OCI-LY1 (cell line): ENCODE results near the gene S100A1.

Experiments used
- H2AFZ ChIP-seq: fragments of 200-600 bp; sonication (generic), shearing (Covaris generic); 2 replicates; pipeline ENCODE4 v1.6.0; 2014; ENCODE audit warnings: antibody characterized with exemption, mild to moderate bottlenecking, low read length
- H3F3A ChIP-seq: fragments of 200-600 bp; sonication (generic), shearing (Covaris generic); 2 replicates; pipeline ENCODE4 v1.6.0; 2014; ENCODE audit warnings: mild to moderate bottlenecking, antibody characterized with exemption, low read length, moderate library complexity; ENCODE audit not compliant: insufficient read depth
- H3K27ac ChIP-seq: fragments of 200-600 bp; sonication (generic); 2 replicates; pipeline ENCODE4 v1.5.1; 2014; ENCODE audit warnings: low read length, mixed run types, mild to moderate bottlenecking, low read depth; ENCODE audit not compliant: poor library complexity, severe bottlenecking
- H3K27me3 ChIP-seq: fragments of 200-600 bp; sonication (generic); 2 replicates; pipeline ENCODE4 v1.6.0; 2014; ENCODE audit warnings: antibody characterized with exemption, mild to moderate bottlenecking, low read length, moderate library complexity; ENCODE audit not compliant: insufficient read depth
- H3K36me3 ChIP-seq: fragments of 200-600 bp; sonication (generic); 2 replicates; pipeline ENCODE4 v1.6.1; 2014; ENCODE audit warnings: mild to moderate bottlenecking, antibody characterized with exemption, low read length, moderate library complexity, mixed read lengths; ENCODE audit not compliant: insufficient read depth
- H3K4me1 ChIP-seq: fragments of 200-600 bp; sonication (generic); 2 replicates; pipeline ENCODE4 v1.5.1; 2014; ENCODE audit warnings: mild to moderate bottlenecking, low read length, moderate library complexity; ENCODE audit not compliant: insufficient read depth, severe bottlenecking
- H3K4me2 ChIP-seq: fragments of 200-600 bp; sonication (generic), shearing (Covaris generic); 2 replicates; pipeline ENCODE4 v1.6.1; 2014; ENCODE audit warnings: low read length
- H3K4me3 ChIP-seq: fragments of 200-600 bp; sonication (generic); 2 replicates; pipeline ENCODE4 v1.5.1; 2014; ENCODE audit warnings: low read length, low read depth, mild to moderate bottlenecking, mixed read lengths; ENCODE audit not compliant: poor library complexity, severe bottlenecking
- H3K79me2 ChIP-seq: fragments of 200-600 bp; shearing (Covaris generic); 2 replicates; pipeline ENCODE4 v1.6.1; 2016; ENCODE audit warnings: mixed run types, low read length, mixed read lengths; ENCODE audit not compliant: insufficient read depth
- H3K9ac ChIP-seq: fragments of 200-600 bp; sonication (generic), shearing (Covaris generic); 2 replicates; pipeline ENCODE4 v1.6.1; 2014; ENCODE audit warnings: mild to moderate bottlenecking, low read length, mixed read lengths
- H3K9me2 ChIP-seq: fragments of 200-600 bp; sonication (generic), shearing (Covaris generic); 2 replicates; pipeline ENCODE4 v1.6.1; 2014; ENCODE audit warnings: low read depth, mild to moderate bottlenecking, low read length, mixed read lengths
- H3K9me3 ChIP-seq: fragments of 200-600 bp; shearing (Covaris generic); 2 replicates; pipeline ENCODE4 v1.6.1; 2014; ENCODE audit warnings: low read length, mixed read lengths
- H4K20me1 ChIP-seq: fragments of 200-600 bp; sonication (generic), shearing (Covaris generic); 2 replicates; pipeline ENCODE4 v1.6.0; 2016; ENCODE audit warnings: mild to moderate bottlenecking, low read length; ENCODE audit not compliant: insufficient read depth
- CTCF ChIP-seq: fragments of 200-600 bp; sonication (generic), shearing (Covaris generic); IDR thresholded peaks from 2 replicates; pipeline ENCODE4 v1.5.1; 2017; ENCODE audit warnings: mild to moderate bottlenecking, antibody characterized with exemption, low read length, moderate library complexity, mixed read lengths
- EZH2 ChIP-seq: fragments of 200-600 bp; sonication (generic), shearing (Covaris generic); IDR thresholded peaks from 2 replicates; pipeline ENCODE4 v1.8.0; 2017; ENCODE audit warnings: borderline replicate concordance, mixed run types, mild to moderate bottlenecking, antibody characterized with exemption, low read length, moderate library complexity, mixed read lengths

S100A1 gene

GRCh38 chr1:153583976-153584375 is 44.3 kb upstream of the S100A1 start:
- Histone ChIP-seq H3K79me2 (no peaks in the 10 kb centered on the region), H3K27me3 (no peaks in the 10 kb centered on the region), H3K27ac (no peak overlapping the region), H3K9ac (no peak overlapping the region), H3F3A (no peaks in the 10 kb centered on the region), H3K4me3 (no peak overlapping the region), H3K4me1 (no peaks in the 10 kb centered on the region), H4K20me1 (no peaks in the 10 kb centered on the region), H3K9me2 (no peaks in the 10 kb centered on the region; the same call in 1 of the 2 replicates), H2AFZ (no peak overlapping the region), H3K4me2 (no peak overlapping the region), H3K36me3 (no peaks in the 10 kb centered on the region), H3K9me3 (no peaks in the 10 kb centered on the region)
- TF ChIP-seq CTCF = no peak
- no peak for TF ChIP-seq EZH2

GRCh38 chr1:153585006-153585405 is 43.2 kb upstream of the S100A1 start:
- H3K4me3 ChIP-seq = no peak overlapping the region
- no peak overlapping the region for H2AFZ ChIP-seq
- no peak overlapping the region for H3K4me2 ChIP-seq
- no peak for TF ChIP-seq CTCF
- no peak for TF ChIP-seq EZH2
- no peaks in the 10 kb centered on the region for H3K36me3 ChIP-seq
- no peaks in the 10 kb centered on the region for H3K27me3 ChIP-seq
- no peak overlapping the region for H3K9ac ChIP-seq
- no peaks in the 10 kb centered on the region for H3K9me3 ChIP-seq
- H3K4me1 ChIP-seq = no peaks in the 10 kb centered on the region
- H3F3A ChIP-seq = no peaks in the 10 kb centered on the region
- H3K9me2 ChIP-seq = no peaks in the 10 kb centered on the region; the same call in 1 of the 2 replicates
- H3K27ac ChIP-seq = no peak overlapping the region
- H3K79me2 ChIP-seq = no peaks in the 10 kb centered on the region
- no peaks in the 10 kb centered on the region for H4K20me1 ChIP-seq

- TF ChIP-seq CTCF (no peak), EZH2 (no peak)
- Histone ChIP-seq H4K20me1 (no peaks in the 10 kb centered on the region), H3K27me3 (no peaks in the 10 kb centered on the region), H3K4me1 (no peaks in the 10 kb centered on the region), H3K9me3 (no peaks in the 10 kb centered on the region), H3K36me3 (no peaks in the 10 kb centered on the region), H3F3A (no peaks in the 10 kb centered on the region), H3K9me2 (no peaks in the 10 kb centered on the region; the same call in 1 of the 2 replicates), H3K4me3 (no peak overlapping the region), H3K79me2 (no peaks in the 10 kb centered on the region), H2AFZ (no peak overlapping the region), H3K9ac (no peak overlapping the region), H3K4me2 (no peak overlapping the region), H3K27ac (no peak overlapping the region)
Observed at GRCh38 chr1:153586347-153586746, 41.9 kb upstream of the S100A1 start.
